ENCODE results near the gene REC114. TPM values are rescaled to one million over a fixed set of nuclear protein-coding genes. Genes with fewer than 3 reads are reported as not detected.

The REC114 gene
- total and polyA plus RNA-seq, 2 donors (not counting 1 experiment from before 2014, with no cell fraction given): not detected

DNA sequence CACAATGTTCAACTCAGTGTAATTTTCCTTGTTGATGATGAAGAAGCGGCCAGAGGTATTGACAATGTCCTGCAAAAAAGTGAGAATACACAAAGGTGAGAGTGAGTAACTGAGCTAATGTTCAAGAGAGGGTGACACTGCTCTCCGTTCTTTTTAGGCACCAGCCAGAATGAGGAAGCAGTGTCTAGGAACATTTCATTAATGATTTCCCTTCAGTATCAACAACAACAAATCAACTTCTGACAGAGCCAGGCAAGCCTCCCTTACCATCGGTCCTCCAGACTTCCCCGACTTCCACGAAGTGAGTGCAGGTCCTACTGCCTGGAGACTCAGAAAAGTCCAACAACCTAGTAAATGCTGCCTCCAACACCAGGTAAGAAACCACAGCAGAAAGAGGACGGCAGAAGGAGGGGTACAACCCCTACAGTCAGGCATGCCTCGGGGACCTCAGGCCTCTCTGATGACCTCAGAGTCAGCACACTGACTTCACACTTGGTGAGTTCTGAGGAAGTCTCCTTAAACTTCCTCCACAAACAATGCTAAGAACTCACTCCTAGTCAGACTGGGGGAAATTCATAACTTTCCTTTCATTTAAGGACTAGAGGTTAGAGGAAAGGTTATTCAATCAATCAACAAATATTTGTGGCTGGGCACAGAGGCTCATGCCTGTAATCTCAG is 127.5 kb downstream of the REC114 start:
- ATAC-seq (ENCODE audit: low read depth): no peak
- Histone ChIP-seq H3K79me2 (ENCODE audit: control insufficient read depth, insufficient read depth, low read length) (no peaks in the 10 kb centered on the region), H3K27me3 (replicated peaks in 1 of 4; ENCODE audit: control extremely low read depth in 1 of 4, control insufficient read depth in 3 of 4, insufficient read depth in 4 of 4, low read length in 3 of 4) (no peaks in the 10 kb centered on the region), H3K4me2 (replicated peaks; ENCODE audit: low read depth, low read length, poor library complexity, severe bottlenecking) (no peak overlapping the region), H2AFZ (ENCODE audit: insufficient read depth, low read depth, low read length, poor library complexity, severe bottlenecking) (no peak overlapping the region), H3K9ac (ENCODE audit: low read length) (no peak overlapping the region), H3K27ac (ENCODE audit: low read length in 2 of 2) (no peak overlapping the region), H4K20me1 (ENCODE audit: control insufficient read depth, insufficient read depth, low read length, poor library complexity, severe bottlenecking) (no peaks in the 10 kb centered on the region), H3K4me1 (ENCODE audit: control insufficient read depth in 2 of 2, insufficient read depth in 2 of 2, low read length in 2 of 2) (no peaks in the 10 kb centered on the region), H3K36me3 (replicated peaks in 1 of 2; ENCODE audit: control extremely low read depth in 1 of 2, control insufficient read depth in 1 of 2, extremely low read depth in 1 of 2, insufficient read depth in 2 of 2, low read length in 1 of 2) (peaks cover 4 to 69% of the 10 kb centered on the region in 2 experiments), H3K9me3 (ENCODE audit: control extremely low read depth in 1 of 3, control insufficient read depth in 2 of 3, insufficient read depth in 1 of 3, low read length in 2 of 3) (no peaks in the 10 kb centered on the region), H3K4me3 (ENCODE audit: control extremely low read depth in 1 of 5, extremely low read depth in 1 of 5, insufficient read depth in 1 of 5, low read depth in 2 of 5, low read length in 4 of 5) (no peak overlapping the region)
- no peak for DNase-seq
- 46% methylated on average over 6 of the region's 7 CpGs for WGBS (ENCODE audit: insufficient coverage)
- no peak overlapping the region for H3K4me3 Mint-ChIP-seq
- H3K27ac Mint-ChIP-seq: no peak overlapping the region
- CTCF ChIA-PET: no interaction called here
- POLR2A ChIA-PET: interaction anchor here (0.5 kb wide), 1 partner anchor 18 kb away, joined by 3 read pairs; no protein-coding TSS in a partner anchor
- no peaks in the 10 kb centered on the region for H3K4me1 Mint-ChIP-seq
- intact Hi-C loops (cut with micrococcal nuclease): no loop called here
- H3K27me3 Mint-ChIP-seq: no peaks in the 10 kb centered on the region
- TF ChIP-seq EZH2 (IDR thresholded peaks at IDR 0.05; ENCODE audit: borderline replicate concordance, insufficient read depth, low read depth, low read length, poor library complexity, severe bottlenecking): no peak
- TF ChIP-seq, protein P1, sequence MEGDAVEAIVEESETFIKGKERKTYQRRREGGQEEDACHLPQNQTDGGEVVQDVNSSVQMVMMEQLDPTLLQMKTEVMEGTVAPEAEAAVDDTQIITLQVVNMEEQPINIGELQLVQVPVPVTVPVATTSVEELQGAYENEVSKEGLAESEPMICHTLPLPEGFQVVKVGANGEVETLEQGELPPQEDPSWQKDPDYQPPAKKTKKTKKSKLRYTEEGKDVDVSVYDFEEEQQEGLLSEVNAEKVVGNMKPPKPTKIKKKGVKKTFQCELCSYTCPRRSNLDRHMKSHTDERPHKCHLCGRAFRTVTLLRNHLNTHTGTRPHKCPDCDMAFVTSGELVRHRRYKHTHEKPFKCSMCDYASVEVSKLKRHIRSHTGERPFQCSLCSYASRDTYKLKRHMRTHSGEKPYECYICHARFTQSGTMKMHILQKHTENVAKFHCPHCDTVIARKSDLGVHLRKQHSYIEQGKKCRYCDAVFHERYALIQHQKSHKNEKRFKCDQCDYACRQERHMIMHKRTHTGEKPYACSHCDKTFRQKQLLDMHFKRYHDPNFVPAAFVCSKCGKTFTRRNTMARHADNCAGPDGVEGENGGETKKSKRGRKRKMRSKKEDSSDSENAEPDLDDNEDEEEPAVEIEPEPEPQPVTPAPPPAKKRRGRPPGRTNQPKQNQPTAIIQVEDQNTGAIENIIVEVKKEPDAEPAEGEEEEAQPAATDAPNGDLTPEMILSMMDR (IDR thresholded peaks at IDR 0.05): no peak
- H3K9me3 Mint-ChIP-seq (ENCODE audit: insufficient read depth): no peaks in the 10 kb centered on the region

GRCh38 chr15:73571346-73571745 is 128.4 kb downstream of the REC114 start:
- H3K36me3 ChIP-seq (replicated peaks in 1 of 2; ENCODE audit: control extremely low read depth in 1 of 2, control insufficient read depth in 1 of 2, extremely low read depth in 1 of 2, insufficient read depth in 2 of 2, low read length in 1 of 2): peaks cover 4 to 69% of the 10 kb centered on the region in 2 experiments
- no peak overlapping the region for H3K27ac Mint-ChIP-seq

More at GRCh38 chr15:73571346-73571745, 128.4 kb downstream of the REC114 start:
- ATAC-seq (ENCODE audit: low read depth) (no peak), DNase-seq (no peak)
- H3K79me2 ChIP-seq (ENCODE audit: control insufficient read depth, insufficient read depth, low read length): no peaks in the 10 kb centered on the region
- no peaks in the 10 kb centered on the region for H3K27me3 ChIP-seq (replicated peaks in 1 of 4; ENCODE audit: control extremely low read depth in 1 of 4, control insufficient read depth in 3 of 4, insufficient read depth in 4 of 4, low read length in 3 of 4)
- no peaks in the 10 kb centered on the region for H4K20me1 ChIP-seq (ENCODE audit: control insufficient read depth, insufficient read depth, low read length, poor library complexity, severe bottlenecking)
- Mint-ChIP-seq H3K9me3 (ENCODE audit: insufficient read depth) (no peaks in the 10 kb centered on the region), H3K27me3 (no peaks in the 10 kb centered on the region), H3K4me1 (no peaks in the 10 kb centered on the region), H3K4me3 (no peak overlapping the region)
- ChIA-PET POLR2A (no interaction called here), CTCF (no interaction called here)
- no peaks in the 10 kb centered on the region for H3K9me3 ChIP-seq (ENCODE audit: control extremely low read depth in 1 of 3, control insufficient read depth in 2 of 3, insufficient read depth in 1 of 3, low read length in 2 of 3)
- H3K4me3 ChIP-seq (ENCODE audit: control extremely low read depth in 1 of 5, extremely low read depth in 1 of 5, insufficient read depth in 1 of 5, low read depth in 2 of 5, low read length in 4 of 5): no peak overlapping the region
- no peaks in the 10 kb centered on the region for H3K4me1 ChIP-seq (ENCODE audit: control insufficient read depth in 2 of 2, insufficient read depth in 2 of 2, low read length in 2 of 2)
- H3K9ac ChIP-seq (ENCODE audit: low read length): no peak overlapping the region
- intact Hi-C loops (cut with micrococcal nuclease): no loop called here
- no peak overlapping the region for H3K27ac ChIP-seq (ENCODE audit: low read length in 2 of 2)
- no peak overlapping the region for H2AFZ ChIP-seq (ENCODE audit: insufficient read depth, low read depth, low read length, poor library complexity, severe bottlenecking)
- no peak overlapping the region for H3K4me2 ChIP-seq (replicated peaks; ENCODE audit: low read depth, low read length, poor library complexity, severe bottlenecking)
- 100% methylated on average over 2 of the region's 5 CpGs for WGBS (ENCODE audit: insufficient coverage)
- no peak for TF ChIP-seq EZH2 (IDR thresholded peaks at IDR 0.05; ENCODE audit: borderline replicate concordance, insufficient read depth, low read depth, low read length, poor library complexity, severe bottlenecking)
